HG03066 (cell line): Measurements from ENCODE around the gene IGLL5.

Experiments
- ATAC-seq: cut with Tn5 transposase; IDR thresholded peaks from one replicate; pipeline ENCODE4 v1.9.1; 2021; ENCODE audit warnings: low read depth; ENCODE audit not compliant: unreplicated experiment

The IGLL5 gene

GRCh38 chr22:22935546-22936157, 48.0 kb downstream of the IGLL5 start:
- ATAC-seq, result peak; percentile 80

DNA sequence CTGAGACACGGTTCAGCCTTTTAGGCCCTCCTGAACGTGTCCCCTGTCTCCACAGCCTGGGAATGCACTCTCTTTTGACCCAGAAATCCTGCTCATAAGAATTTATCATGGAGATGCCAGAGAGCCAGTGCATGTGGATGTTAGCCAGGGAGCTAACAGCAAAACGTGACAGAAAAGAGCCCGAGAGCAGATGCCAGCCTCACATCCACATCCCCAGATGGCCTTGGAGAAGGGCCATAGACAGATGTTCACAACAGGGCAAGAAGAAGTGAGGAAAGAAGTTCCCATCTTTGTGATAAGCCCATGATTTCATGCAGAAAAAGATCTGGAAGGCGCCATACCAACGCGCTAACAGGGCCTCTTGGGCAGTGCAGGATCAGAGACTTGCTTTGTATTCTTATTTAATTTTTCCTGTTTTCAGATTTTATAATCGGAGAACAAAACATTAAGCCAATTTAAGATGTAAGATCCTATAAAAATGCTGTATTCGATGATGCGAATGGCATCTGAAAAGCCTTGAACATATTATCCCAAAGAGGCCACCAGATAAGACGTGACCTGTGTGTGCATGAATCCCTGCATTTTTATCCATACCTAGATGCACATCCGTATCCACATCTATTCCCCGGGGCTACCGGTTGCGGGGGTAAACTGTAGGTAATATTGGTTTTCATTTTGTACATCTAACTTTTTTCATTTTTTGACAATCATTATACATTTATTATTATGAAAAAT, 48.7 kb downstream of the IGLL5 start:
- no peak for ATAC-seq

- ATAC-seq, result no peak
These were observed 49.5 kb downstream of the IGLL5 start for GRCh38 chr22:22936915-22937656.

DNA sequence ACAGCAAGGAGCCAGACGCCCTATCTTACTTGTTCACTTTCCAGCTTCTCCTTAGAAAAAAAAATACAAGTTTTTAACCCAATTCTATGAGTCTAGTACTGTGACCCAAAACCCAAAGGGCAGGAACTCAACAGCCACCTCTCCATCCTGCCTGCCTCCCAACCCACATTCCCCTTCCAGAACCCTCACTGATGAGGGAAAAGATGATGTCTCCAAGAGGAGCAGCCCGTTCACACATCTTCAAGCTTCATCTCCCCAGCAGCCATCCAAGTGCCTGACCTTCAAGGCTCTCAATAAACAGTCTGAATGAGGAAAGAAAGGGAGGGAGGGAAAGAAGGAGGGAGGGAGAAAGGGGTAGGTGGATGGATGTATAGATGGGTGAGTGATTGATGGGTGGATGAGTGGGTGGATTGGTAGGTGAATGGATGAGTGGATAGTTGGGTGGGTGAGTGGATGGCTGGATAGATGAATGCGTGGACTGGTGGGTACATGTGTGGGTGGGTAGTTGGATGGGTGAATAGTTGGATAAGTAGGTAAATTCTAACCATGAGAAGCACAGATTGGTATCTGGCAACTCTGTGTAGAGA, 50.4 kb downstream of the IGLL5 start:
- ATAC-seq, result no peak

GRCh38 chr22:22938672-22939587, 51.3 kb downstream of the IGLL5 start:
- ATAC-seq, result no peak

- ATAC-seq, result no peak
These were observed 52.2 kb downstream of the IGLL5 start for GRCh38 chr22:22939588-22940368.

DNA sequence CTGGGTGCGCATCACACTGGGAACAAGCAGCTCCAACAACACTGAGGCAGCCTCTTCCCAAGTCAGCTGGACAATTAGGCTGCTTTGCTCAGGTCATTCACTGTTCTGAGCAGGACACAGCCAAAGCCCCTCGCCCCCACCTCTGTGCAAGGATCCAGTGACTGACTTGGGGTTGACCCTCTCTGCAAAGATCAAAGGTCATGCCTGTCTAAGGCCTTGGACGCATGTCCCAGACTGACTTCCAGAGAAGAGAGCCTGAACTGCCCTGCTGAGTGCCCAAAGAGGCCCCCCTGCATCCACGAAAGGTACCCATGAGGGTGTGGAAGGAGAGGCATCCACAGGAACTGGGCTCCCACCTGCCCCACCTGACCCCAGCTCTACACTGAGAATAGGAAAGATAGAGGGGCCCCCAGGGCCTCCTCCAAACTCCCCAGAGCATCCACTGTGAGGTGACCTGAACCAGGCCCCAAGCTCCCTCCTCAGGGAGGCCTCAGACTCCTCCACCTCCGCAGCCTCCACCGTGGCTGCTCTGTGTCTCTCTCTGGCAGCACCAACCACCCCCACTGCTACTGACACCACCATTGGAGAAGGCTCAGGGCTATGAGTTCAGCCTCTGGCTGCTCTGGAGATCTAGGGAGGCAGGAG, 53.5 kb downstream of the IGLL5 start:
- no peak for ATAC-seq

DNA sequence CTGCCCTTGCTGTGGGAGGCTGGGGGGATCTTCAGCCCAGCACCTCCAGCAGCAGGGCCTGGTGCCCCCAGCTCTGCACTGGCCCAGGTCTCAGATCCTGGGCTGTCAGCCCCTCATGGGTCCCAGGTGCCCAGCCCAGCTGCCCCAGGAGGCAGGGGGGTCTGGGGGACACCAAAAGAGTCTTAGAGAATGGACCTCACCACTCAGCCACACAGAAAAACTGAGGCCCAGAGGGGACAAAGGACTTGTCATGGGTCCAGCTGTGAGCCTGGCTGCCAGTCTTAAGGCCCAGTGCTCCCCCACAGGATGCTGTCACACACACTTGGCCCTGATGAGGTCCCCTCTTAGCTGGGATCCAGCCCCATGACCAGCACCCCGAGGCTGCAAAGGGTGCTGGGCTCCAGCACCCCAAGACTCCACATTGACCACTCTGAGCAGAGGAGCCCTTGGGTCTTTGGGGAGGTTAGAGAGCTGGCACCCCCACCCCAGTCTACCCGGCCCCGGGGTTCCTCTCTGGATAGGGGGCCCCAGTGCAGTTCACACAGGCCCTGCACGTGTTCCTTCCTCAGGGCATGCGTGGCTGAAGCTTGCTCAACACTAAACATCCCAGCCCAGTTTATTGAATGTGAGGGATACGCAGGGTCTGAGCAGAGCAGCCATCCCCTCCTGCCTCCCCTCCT, 54.4 kb downstream of the IGLL5 start:
- no peak for ATAC-seq

DNA sequence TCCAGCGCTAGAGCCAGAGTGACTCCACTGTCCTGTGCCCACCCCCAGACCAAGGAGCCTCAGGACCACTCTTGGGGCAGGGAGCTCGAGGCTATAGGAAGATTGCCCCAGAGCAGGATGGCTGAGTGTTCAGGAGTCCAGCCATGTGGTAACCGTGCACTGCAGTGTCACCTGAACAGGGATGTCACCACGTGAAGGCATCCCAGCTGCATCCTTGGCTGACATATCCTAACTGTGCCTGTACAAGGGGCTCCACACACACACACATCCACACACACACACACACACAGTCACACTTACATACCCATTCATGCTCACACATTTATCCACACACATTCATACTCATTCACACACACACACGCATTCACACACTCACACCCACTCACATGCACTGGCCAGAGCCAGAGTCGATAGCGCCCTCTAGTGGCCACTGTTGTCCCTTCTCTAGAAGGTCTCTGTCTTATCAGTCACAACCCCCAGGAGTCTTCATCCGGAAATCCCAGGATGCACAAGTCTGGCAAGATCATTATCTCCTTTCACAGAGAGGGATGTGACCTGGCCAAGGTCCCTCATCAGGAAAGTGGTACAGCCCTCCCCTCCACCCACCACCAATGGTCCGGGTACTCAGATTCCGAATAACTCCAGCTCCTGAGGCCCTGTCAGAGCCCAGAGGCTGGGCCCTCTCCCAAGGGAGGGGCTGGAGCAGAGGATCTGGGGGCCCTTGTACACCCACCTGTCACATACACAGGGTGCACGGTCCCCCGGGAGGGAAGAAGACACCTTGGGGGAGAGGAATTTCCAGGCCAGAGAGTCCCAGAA, 55.1 kb downstream of the IGLL5 start:
- ATAC-seq, result no peak

DNA sequence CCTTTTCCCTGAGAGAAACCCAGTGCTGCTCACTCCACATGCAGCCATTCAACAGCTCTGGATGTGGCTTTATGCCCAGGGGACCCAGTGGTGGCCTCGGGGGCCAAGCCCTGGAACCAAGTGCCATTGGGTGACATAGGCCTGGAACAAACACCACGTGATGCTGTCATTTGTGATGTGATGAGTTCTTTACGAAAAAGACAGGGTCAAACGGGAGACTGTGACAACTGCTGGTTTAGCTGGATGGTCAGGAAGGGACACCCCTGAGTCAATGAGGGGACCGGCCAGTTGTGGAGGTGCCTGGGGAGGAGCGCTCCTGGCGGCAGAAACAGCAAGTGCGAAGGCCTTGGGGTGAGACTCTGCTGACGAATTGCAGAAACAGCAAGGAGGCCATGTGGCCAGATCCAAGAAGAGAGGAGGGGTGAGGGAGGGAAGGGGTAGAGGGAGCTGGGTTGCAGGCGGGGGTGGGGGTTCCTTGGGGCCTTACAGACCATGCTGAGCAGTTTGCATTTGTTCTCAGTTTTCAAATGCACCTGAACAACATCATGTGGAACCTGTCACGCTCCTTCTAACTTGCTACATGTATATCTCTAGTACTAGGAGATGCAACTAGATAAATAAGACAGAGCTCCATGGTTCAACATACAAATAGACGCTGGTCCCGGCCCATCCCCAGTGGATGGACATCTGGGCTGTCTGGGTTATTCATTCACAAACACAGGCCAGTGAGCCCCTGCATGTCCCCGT, 56.1 kb downstream of the IGLL5 start:
- ATAC-seq, result no peak

DNA sequence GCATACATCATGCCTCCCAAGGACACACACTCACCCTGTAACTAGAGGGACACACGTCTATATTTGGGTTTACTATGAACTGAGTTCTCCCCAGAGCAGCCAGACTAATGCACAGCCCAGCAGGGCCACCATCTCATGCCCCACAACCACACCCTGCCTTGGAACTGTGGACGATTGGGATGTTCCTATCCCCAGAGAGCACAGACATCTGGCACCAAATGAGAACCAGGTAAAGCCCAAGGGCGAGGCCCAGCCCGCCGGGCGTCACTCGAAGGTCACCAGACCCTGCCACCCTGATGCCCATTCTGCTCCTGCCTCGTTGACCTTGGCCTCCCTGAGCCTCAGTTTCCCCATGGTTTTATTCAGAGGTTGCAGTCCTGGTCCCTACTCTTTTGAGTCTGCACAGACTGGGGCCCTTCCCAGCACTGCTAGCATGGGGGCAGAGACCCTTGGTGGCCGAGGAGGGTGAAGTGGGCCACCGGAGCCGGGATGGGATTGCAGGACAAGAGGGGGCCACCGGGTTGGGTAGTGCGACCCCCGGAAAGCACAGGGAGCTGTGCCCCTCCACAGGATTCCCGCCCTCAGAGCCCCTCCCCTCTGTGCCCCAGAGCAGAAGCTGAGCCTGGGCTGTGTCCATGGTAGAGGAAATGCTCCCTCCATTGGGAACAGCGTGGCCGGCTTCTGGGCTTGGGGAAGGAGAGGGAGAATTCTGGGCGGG, 56.8 kb downstream of the IGLL5 start:
- no peak for ATAC-seq

DNA sequence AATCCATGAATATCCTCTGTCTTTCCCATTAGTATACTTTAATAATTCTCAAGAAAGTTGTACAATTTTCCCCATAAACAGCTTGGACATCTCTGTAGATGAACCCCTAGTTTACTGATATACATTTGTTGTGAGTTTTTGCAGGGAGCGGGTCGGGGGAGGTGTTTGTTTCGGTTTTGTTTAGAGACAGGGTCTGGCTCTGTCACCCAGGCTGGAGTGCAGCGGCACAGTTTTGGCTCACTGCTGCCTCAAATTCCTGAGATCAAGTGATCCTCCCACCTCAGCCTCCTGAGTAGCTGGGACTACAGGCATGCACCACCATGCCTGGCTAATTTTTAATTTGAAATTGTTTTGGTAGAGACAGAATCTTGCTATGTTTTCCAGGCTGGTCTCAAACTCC, 57.6 kb downstream of the IGLL5 start:
- ATAC-seq, result no peak
